GM12872 (cell line): ENCODE measurements around the gene SPTA1.

Source experiments
- CTCF ChIP-seq: IDR thresholded peaks from 3 replicates; pipeline ENCODE4 v1.5.1; 2011; ENCODE audit warnings: low read depth, mild to moderate bottlenecking, low read length, moderate library complexity; ENCODE audit not compliant: insufficient read depth

Gene SPTA1

DNA sequence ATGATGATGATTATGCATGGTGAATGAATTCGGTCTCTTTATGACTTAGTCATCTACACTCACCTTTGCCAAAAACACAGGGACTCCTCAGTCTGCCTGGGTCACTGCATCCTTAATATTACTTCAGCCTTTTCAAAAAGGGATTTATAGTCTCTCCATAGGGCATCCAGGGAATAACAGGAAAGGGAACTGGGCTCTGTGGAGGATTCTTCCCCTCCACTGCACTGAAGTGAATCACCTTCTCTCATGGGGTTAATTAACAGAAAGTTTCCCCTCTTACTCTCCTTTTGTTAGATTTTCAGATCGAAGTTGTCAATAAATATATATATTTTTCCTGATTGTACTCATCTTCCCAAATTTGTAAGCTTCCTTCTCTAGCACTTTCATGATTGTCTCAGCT, 34.1 kb upstream of the SPTA1 start, which contains the start of gene OR6K3:
Gene OR6K3 (minus strand): TSS at position 101 of the 400 bp plus-strand sequence. CDS start 2,605 bp downstream, outside the sequence.
- TF ChIP-seq CTCF, result no peak

DNA sequence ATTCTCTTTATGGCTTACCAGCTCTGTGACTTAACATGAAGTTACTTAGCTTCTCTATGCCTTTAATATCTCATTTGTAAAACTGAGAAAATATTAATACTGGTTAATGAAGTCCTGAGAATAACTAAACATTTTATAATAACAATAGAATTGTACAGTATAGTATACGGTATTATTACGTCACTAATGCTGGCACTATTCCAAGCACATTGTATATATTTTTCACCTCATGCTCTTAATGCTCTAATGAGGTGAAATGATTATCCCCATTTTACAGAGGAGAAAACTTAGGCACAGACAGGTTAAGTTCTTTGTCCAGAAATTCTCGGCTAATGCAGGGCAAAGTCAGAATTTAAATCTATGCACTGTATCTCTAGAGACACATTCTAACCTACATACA, 33.1 kb upstream of the SPTA1 start:
- TF ChIP-seq CTCF, result no peak

DNA sequence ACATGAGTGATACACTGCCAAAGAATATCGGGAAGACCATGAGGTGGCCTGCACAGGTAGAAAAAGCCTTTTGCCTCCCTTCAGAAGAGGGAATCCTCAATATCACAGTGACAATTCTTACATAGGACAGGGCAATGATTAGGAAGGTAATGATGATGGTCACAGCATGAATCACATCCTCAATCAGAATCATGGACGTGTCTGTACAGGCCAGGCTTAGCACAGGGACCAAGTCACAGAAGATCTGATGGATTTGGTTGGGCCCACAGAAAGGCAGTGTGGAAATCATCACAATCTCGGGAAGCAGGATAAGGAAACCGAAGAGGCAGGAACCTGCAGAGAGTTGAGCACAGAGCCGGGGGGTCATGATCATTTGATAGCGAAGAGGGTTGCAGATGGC, 30.8 kb upstream of the SPTA1 start:
- no peak for TF ChIP-seq CTCF

- TF ChIP-seq CTCF, result no peak
These were observed 29.8 kb upstream of the SPTA1 start for GRCh38 chr1:158716335-158716734.

DNA sequence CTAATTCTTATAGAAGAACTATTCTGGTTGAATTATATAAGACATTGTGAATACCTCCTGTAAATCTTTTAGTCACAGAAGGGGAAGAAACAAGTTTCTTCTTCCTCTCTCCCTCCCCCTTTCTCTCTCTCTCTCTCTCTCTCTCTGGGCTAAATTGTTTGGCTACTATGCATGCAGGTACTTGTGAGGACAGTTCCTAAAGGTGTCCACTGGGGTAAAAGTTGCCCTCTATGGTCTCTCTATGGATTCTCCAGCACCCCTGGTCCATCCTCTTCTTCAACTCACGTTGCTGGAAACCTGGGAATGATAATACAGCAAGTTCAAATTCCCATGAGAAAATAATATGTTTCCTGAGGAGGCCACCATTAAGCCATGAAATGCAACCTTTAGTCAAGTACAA, 28.2 kb upstream of the SPTA1 start:
- no peak for TF ChIP-seq CTCF

DNA sequence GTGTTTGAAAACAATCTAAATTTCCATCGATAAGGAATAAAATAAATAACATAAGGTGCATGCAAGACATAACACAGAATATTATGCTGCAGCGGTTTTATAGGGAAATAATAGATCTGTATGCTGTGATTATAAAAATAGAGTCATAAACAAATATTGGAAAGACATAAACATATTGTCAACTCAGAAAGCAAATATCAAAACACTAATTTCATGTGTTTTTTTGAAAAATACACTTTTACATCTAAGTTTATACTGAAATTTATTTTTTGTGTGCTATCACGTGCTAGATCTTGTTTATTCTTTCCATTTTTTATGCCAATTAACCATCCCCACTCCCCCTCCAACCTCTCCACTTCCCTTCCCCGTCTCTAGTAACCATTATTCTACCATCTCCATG, 24.6 kb upstream of the SPTA1 start:
- no peak for TF ChIP-seq CTCF

- no peak for TF ChIP-seq CTCF
These were observed 19.6 kb upstream of the SPTA1 start for GRCh38 chr1:158706096-158706495.

- TF ChIP-seq CTCF, result no peak
These were observed 14.0 kb upstream of the SPTA1 start, which contains the start of gene OR6K2 for GRCh38 chr1:158700552-158700951. Gene OR6K2, minus strand, starts transcription at chr1:158700652. Its CDS starts 0 bp downstream, at chr1:158700652.
